IPS-18a (cell line): Measurements from ENCODE around the gene RELL1.

Experiments used
- H3K27ac ChIP-seq: one replicate; pipeline ENCODE4 v1.5.1; 2013; ENCODE audit warnings: low read length
- H3K27me3 ChIP-seq: one replicate; pipeline ENCODE4 v1.6.1; 2013; ENCODE audit warnings: mild to moderate bottlenecking, low read length; ENCODE audit not compliant: control insufficient read depth, insufficient read depth
- H3K36me3 ChIP-seq: one replicate; pipeline ENCODE4 v1.6.1; 2013; ENCODE audit warnings: low read depth, low read length; ENCODE audit not compliant: control insufficient read depth
- H3K4me1 ChIP-seq: one replicate; pipeline ENCODE4 v1.6.1; 2013; ENCODE audit warnings: low read depth, low read length; ENCODE audit not compliant: control insufficient read depth
- H3K4me3 ChIP-seq: one replicate; pipeline ENCODE4 v1.5.1; 2013; ENCODE audit warnings: low read length
- H3K9ac ChIP-seq: one replicate; pipeline ENCODE4 v1.6.1; 2013; ENCODE audit warnings: mild to moderate bottlenecking, low read length, moderate library complexity
- H3K9me3 ChIP-seq: one replicate; pipeline ENCODE4 v1.6.1; 2013; ENCODE audit warnings: low read depth, low read length; ENCODE audit not compliant: control insufficient read depth

The RELL1 gene

DNA sequence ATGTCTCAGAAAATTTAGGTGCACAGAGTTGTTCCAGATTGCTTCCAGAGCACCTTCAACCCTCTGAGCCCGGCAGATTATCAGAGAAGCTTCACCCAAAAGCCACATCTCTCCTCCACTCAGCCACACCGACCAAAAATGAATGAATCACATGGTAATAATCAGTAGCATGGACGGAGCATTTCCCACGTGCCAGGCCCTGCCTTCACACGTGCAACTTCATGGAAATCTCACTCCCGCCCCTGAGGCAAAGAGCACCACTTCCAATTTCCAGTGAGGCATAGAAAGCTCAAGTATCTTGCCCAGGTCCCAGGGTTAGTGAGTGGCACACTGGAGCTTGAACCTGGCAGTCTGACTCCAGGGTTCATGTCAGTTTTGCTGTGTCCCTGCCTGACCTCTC is 56.5 kb downstream of the RELL1 start:
- no peak overlapping the region for H3K4me3 ChIP-seq
- no peak overlapping the region for H3K9ac ChIP-seq
- no peaks in the 10 kb centered on the region for H3K9me3 ChIP-seq
- H3K27ac ChIP-seq, result no peak overlapping the region
- peaks cover 11% of the 10 kb centered on the region for H3K36me3 ChIP-seq
- no peaks in the 10 kb centered on the region for H3K27me3 ChIP-seq
- H3K4me1 ChIP-seq, result no peaks in the 10 kb centered on the region

DNA sequence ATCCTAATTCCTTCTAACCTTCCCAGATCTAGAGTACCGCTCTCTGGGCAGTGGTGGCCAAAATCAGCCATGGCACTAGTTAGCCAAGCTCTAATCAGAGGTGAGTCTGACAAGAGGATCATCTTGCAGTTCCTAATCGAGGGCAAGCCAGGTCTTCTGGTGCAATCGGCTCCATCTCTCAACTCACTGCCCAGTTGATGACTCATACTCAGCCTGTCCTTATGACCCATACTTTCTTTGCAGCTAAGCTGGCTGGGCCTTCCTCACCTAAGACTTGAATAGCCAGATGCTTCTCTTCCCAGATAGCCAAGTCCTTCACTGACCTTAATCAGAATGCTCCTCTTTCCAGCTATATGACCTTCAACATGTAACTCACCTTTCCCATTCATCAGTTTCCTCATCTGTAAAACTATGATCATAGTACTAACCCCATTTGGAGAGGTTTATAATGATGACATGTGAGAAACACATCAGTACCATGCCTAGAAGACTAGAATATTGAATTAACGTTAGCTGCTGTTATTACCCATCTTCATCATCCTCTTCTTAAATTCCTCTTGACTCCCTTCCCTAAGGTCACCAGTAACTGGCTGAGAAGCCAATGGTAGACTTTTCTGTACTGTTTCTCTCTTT is 57.1 kb downstream of the RELL1 start:
- no peaks in the 10 kb centered on the region for H3K4me1 ChIP-seq
- H3K27ac ChIP-seq, result no peak overlapping the region
- H3K27me3 ChIP-seq, result no peaks in the 10 kb centered on the region
- peaks cover 11% of the 10 kb centered on the region for H3K36me3 ChIP-seq
- H3K9ac ChIP-seq, result no peak overlapping the region
- no peaks in the 10 kb centered on the region for H3K9me3 ChIP-seq
- H3K4me3 ChIP-seq, result no peak overlapping the region

DNA sequence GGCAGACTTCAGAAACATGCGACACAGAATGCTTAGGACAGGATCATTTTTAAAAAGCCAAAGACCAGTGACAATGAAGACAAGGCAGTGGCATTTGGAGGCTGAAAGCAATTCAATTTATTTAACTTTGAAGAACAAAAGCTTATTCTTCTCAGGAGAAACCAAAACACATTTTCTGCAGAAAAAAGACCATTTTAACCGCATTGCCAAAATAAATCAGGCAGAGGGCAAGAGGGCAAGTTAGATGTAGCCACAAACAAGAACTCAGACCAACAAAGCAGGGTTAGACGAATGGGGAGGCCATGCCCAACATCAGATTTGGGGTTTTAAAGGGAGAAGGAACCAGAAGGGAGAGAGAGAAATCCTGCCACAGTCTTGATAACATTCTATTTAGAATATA is 58.9 kb downstream of the RELL1 start:
- H3K9me3 ChIP-seq, result no peaks in the 10 kb centered on the region
- no peak overlapping the region for H3K27ac ChIP-seq
- no peak overlapping the region for H3K4me3 ChIP-seq
- peaks cover 7% of the 10 kb centered on the region for H3K36me3 ChIP-seq
- no peaks in the 10 kb centered on the region for H3K4me1 ChIP-seq
- no peak overlapping the region for H3K9ac ChIP-seq
- no peaks in the 10 kb centered on the region for H3K27me3 ChIP-seq

DNA sequence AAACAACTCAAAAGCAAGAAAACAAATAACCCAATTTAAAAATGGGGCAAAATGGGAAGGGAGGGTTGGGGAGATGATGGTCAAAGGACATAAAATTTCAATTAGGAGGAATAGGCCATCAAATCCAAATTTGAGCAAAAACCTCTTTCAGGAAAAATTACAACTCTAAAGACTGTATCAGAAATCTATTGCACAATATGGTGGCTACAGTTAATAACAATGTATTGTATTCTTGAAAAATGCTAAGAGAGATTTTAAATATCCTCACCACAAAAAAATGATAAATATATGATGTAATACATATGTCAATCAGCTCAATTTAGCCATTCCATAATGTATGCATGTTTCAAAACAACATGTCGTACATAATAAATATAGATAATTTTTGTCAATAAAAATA is 60.7 kb downstream of the RELL1 start:
- Histone ChIP-seq H3K9ac (no peak overlapping the region), H3K4me1 (no peaks in the 10 kb centered on the region), H3K9me3 (no peaks in the 10 kb centered on the region), H3K36me3 (no peaks in the 10 kb centered on the region), H3K27ac (no peak overlapping the region), H3K27me3 (no peaks in the 10 kb centered on the region), H3K4me3 (no peak overlapping the region)

DNA sequence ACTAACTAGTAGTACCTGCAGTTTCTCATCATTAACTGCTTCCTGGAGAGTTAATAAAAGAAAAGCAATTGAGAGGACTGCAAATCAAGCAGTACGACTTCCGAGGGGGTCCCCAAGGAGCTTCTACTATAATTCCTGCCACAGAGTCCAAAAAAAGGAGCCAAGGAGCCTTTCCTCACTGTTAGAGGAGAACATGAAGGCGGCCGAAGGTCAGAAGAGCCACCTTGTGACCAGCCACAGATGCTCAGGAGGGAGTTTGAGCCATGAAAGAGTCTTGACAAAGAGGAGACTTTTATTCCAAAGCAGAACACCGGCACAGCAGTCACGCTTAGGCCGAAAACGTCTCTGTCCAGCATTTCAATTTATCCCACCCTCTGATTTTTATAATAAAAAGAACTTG is 62.2 kb downstream of the RELL1 start:
- Histone ChIP-seq H3K36me3 (no peaks in the 10 kb centered on the region), H3K27me3 (no peaks in the 10 kb centered on the region), H3K9me3 (no peaks in the 10 kb centered on the region), H3K4me1 (no peaks in the 10 kb centered on the region), H3K4me3 (no peak overlapping the region), H3K9ac (no peak overlapping the region), H3K27ac (no peak overlapping the region)

DNA sequence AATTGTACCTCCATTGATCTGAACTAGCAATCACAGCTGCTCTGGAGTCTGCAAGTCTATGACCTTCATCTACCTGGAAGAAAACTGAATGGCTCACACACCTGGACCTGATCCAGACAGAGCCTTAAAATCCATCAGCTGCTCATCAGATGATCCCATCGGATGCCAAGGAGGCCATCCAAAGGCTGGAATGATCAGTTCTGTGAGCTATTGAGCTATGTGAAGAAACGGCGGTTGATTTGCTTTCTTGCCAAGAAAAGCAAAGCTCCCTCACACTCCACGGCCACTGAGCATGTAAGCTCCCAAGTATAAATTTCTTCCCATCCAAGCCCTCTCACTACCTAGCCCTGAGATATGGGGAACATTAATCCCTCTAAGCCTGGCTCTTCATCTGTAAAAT is 63.1 kb downstream of the RELL1 start:
- no peaks in the 10 kb centered on the region for H3K9me3 ChIP-seq
- no peak overlapping the region for H3K4me3 ChIP-seq
- no peaks in the 10 kb centered on the region for H3K4me1 ChIP-seq
- no peak overlapping the region for H3K9ac ChIP-seq
- H3K27ac ChIP-seq, result no peak overlapping the region
- no peaks in the 10 kb centered on the region for H3K27me3 ChIP-seq
- no peaks in the 10 kb centered on the region for H3K36me3 ChIP-seq

DNA sequence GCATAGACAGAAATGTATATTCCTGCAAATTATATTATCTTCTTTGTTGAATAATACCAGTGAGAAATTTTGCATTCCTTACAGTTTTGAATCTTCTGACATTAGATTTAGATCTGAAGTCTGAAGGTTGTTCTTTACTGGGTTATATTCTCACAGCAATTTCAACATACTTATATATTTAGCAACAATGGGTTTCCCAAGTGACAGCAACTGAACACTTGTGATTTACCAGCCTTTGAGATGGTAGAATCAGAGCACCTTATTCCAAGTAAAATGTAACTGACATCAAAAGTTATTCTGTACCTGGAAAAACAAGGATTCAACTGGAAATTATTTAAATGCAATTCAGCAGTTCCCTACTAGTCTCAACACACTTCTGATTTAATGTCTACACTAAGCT is 66.0 kb downstream of the RELL1 start:
- H3K4me3 ChIP-seq, result no peak overlapping the region
- H3K27me3 ChIP-seq, result no peaks in the 10 kb centered on the region
- no peak overlapping the region for H3K27ac ChIP-seq
- no peaks in the 10 kb centered on the region for H3K4me1 ChIP-seq
- H3K36me3 ChIP-seq, result no peaks in the 10 kb centered on the region
- H3K9ac ChIP-seq, result no peak overlapping the region
- H3K9me3 ChIP-seq, result no peaks in the 10 kb centered on the region

DNA sequence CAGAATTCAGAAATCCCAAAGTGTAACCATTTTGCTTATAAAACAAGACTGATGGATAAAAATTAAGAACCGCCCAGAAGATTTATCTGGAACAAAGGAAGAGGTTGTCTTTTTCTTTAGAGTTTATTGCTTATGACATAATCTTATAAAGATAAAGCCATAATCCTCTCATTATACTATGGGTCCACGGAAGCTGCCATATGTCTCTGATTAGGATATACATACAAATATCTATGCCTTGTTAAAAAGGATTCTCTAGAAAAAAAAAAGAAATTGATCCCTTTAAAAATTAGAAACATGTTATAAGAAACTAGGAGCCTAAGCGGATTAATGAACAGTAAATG is 70.5 kb downstream of the RELL1 start:
- Histone ChIP-seq H3K9me3 (no peaks in the 10 kb centered on the region), H3K27ac (no peak overlapping the region), H3K27me3 (no peaks in the 10 kb centered on the region), H3K9ac (no peak overlapping the region), H3K4me3 (no peak overlapping the region), H3K4me1 (peaks cover 4% of the 10 kb centered on the region), H3K36me3 (no peaks in the 10 kb centered on the region)

DNA sequence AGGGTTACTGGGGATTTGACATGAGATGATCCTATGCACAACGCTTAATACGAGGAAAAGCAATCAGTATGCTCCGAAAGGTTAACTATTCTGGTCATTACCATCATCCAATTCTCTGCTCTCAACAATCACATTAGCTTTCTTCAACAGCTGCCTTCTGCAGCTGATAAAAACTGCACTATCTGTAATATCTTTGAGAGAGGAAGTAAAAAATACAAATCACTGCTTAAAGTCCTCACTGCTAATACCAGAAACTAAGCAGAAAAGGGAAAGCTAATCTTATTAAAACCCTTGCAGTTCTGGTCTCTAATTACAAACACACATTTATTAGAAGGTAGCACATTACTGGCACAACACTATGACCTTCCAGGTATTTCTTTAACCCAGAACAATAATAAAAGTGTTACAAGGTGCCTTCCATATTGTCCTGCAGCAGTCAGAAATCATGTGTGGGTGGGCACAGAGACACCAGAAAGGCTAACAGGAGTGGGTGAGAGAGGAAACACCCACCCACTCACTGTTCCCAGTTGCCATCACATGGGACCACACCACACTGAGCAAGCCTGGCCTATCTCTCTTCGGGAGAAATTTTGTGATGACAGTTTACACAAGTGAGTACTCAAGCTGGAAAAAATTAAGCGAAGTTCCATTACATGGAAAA is 71.0 kb downstream of the RELL1 start:
- no peak overlapping the region for H3K9ac ChIP-seq

DNA sequence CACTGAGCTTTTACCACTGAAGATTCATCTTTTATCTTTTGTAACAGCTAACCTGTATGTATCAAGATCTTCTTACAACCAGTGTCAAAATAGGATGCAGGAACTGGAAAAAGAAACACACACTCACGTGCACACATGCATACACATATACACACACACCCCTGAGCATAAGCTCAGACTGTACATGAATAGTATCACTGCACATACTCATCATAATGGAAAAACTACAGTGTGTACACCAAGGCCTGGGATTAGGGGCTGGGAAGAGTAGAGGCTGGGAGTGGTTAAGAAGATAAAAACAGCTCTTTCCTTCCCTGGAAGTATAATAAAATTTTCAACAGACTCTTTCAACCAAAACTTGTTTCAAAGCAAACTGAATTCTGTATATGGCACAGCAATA is 73.4 kb downstream of the RELL1 start:
- no peak overlapping the region for H3K4me3 ChIP-seq
- no peaks in the 10 kb centered on the region for H3K9me3 ChIP-seq
- no peaks in the 10 kb centered on the region for H3K36me3 ChIP-seq
- no peak overlapping the region for H3K27ac ChIP-seq
- H3K4me1 ChIP-seq, result peaks cover 4% of the 10 kb centered on the region
- no peak overlapping the region for H3K9ac ChIP-seq
- H3K27me3 ChIP-seq, result no peaks in the 10 kb centered on the region

More for the DNA sequence above, 71.0 kb downstream of the RELL1 start:
- Histone ChIP-seq H3K4me3 (no peak overlapping the region), H3K27ac (no peak overlapping the region), H3K9me3 (no peaks in the 10 kb centered on the region), H3K36me3 (no peaks in the 10 kb centered on the region), H3K4me1 (peaks cover 4% of the 10 kb centered on the region), H3K27me3 (no peaks in the 10 kb centered on the region)

DNA sequence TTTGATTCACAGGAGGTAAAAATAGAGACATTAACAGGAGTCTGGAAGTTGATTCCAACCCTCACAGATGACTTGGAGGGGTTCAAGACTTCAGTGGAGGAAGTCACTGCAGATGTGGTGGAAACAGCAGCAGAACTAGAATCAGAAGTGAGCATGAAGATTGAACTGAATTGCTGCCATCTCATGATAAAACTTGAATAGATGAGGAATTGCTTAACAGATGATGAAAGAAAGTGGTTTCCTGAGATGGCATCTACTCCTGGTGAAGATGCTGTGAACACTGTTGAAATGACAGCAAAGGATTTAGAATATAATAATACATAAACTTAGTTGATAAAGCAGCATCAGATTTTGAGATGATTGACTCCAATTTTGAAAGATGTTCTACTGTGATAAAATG is 76.5 kb downstream of the RELL1 start:
- no peak overlapping the region for H3K9ac ChIP-seq
- no peak overlapping the region for H3K27ac ChIP-seq
- H3K9me3 ChIP-seq, result no peaks in the 10 kb centered on the region
- no peak overlapping the region for H3K4me3 ChIP-seq
- no peaks in the 10 kb centered on the region for H3K36me3 ChIP-seq
- H3K27me3 ChIP-seq, result no peaks in the 10 kb centered on the region
- H3K4me1 ChIP-seq, result peaks cover 4% of the 10 kb centered on the region

DNA sequence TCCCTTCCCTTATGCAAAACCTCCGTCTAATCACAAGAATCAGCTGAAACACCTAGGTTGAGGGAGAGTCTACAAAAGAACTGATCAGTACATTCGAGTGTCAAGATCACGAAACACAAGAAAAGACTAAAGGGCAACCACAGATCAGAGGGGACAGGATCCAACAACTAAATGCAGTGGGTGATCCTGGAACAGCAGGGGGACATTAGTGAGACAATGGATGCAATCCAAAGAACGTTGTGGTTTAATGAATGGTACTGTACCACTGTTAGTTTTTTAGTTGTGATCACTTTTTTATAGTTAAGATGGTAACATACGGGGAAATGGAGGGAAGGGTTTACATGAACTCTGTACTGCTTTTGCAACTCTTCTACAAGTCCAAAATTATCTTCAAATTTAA is 79.2 kb downstream of the RELL1 start:
- H3K4me3 ChIP-seq, result no peak overlapping the region
- no peak overlapping the region for H3K27ac ChIP-seq
- no peaks in the 10 kb centered on the region for H3K36me3 ChIP-seq
- H3K9me3 ChIP-seq, result no peaks in the 10 kb centered on the region
- H3K4me1 ChIP-seq, result no peaks in the 10 kb centered on the region
- H3K9ac ChIP-seq, result no peak overlapping the region
- H3K27me3 ChIP-seq, result no peaks in the 10 kb centered on the region
